Left lung (tissue), 10 donors: ENCODE data around the gene ZNF316. TPM values are rescaled to one million over a fixed set of nuclear protein-coding genes. Genes with fewer than 3 reads are reported as not detected.

Experiments used
- ATAC-seq: fragments of 200-7000 bp; cut with Tn5 transposase; one replicate; pipeline ENCODE4 v1.9.1; 2020; ENCODE audit warnings: moderate library complexity
- DNase-seq, 4 donors: peaks; one replicate each; pipeline ENCODE4 v3.0.0-alpha.2; 2013 to 2020
- H3K27ac ChIP-seq, 2 donors: fragments of 200-600 bp; sonication (generic) in 1 of 2; one replicate each; pipeline versions ENCODE4 v1.5.0 to v1.8.0; 2020 to 2021
- H3K27me3 ChIP-seq, 2 donors: fragments of 200-600 bp; sonication (generic) in 1 of 2; one replicate each; pipeline versions ENCODE4 v1.5.0 to v1.8.0; 2020 to 2021
- H3K36me3 ChIP-seq, 2 donors: fragments of 200-600 bp; sonication (generic) in 1 of 2; one replicate each; pipeline versions ENCODE4 v1.5.0 to v1.8.0; 2020 to 2021
- H3K4me1 ChIP-seq, 2 donors: fragments of 200-600 bp; one replicate each; pipeline ENCODE4 v1.8.0; 2021
- H3K4me3 ChIP-seq, 2 donors: fragments of 200-600 bp; sonication (generic) in 1 of 2; one replicate each; pipeline versions ENCODE4 v1.5.0 to v1.8.0; 2020 to 2021; ENCODE audit warnings: mild to moderate bottlenecking in 1 of 2
- H3K9me3 ChIP-seq, 2 donors: fragments of 200-600 bp; sonication (generic) in 1 of 2; one replicate each; pipeline versions ENCODE4 v1.5.0 to v1.8.0; 2020 to 2021
- intact Hi-C, 2 donors: fragments of 100-400 bp; cut with DNase I; formaldehyde crosslinking; loops; one replicate each; pipeline versions ENCODE4 v1.11.2 to v1.14.2; 2022
- polyA plus RNA-seq, 6 donors: library from polyadenylated mRNA; unstranded; fragments of 120-200 nt; gene quantifications; one replicate each; pipeline ENCODE4 v1.2.1, GENCODE V29; 2013; ENCODE audit not compliant: insufficient read length in 6 of 6
- total RNA-seq, 2 donors: library from RNA; stranded (reverse); fragmentation: NEBNext Ultra II Directional; extraction: Animal tissue kit (Norgen Biotek cat#: 25700); gene quantifications; one replicate each; pipeline ENCODE4 v1.2.1, GENCODE V29; 2021
- TF ChIP-seq, protein P1 (sequence below), 2 donors: fragments of 200-600 bp; sonication (generic) in 1 of 2; IDR thresholded peaks; one replicate each; pipeline versions ENCODE4 v1.5.0 to v1.8.0; 2021; ENCODE audit warnings: antibody characterized with exemption in 2 of 2
- donor health status: DM: no; HTN: yes; CAD: no.
- donor health status: DM: no; HTN: no; CAD: no.

The ZNF316 gene
- total and polyA plus RNA-seq, 8 donors = 29.3 to 52.9 (median 46.9) TPM

DNA sequence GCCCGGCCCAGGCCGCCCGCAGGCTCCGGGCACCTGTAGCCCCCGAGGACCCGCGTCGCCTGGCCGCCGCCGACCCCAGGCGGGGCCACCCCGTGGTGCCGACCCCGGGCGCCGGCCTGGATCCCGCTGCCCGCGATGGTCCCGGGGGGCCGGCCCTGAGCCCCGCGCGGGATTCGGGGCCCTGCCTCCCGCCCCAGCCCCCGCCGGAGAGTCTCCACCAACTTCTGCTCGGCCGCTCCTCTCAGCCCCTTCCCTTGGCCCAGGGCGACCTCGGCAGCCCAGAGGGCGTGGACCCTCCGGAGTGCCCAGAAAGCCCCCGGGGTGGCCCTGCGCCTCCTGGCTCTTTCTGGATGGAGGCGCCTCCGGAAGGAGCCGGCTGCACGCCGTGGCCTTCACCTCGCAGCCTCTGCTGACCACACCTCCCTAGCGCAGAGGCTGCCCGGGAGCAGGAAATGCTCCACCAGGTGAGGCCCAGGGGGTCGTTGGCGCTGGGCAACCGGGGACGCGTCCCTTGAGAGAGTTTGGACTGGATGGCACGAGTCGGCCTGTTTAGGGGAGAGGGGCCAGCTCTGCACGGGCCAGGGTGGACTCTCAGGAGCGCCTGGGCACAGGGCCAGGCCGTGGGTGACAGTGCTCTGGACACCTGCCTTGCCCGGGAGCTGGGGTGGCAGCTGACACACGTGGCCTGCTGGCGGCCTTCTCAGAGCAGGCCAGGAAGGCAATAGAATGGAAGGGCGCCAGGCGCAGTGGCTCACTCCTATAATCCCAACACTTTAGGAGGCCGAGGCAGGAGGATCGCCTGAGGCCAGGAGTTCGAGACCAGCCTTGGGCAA, 21.2 kb upstream of the ZNF316 start:
- TF ChIP-seq, protein P1, sequence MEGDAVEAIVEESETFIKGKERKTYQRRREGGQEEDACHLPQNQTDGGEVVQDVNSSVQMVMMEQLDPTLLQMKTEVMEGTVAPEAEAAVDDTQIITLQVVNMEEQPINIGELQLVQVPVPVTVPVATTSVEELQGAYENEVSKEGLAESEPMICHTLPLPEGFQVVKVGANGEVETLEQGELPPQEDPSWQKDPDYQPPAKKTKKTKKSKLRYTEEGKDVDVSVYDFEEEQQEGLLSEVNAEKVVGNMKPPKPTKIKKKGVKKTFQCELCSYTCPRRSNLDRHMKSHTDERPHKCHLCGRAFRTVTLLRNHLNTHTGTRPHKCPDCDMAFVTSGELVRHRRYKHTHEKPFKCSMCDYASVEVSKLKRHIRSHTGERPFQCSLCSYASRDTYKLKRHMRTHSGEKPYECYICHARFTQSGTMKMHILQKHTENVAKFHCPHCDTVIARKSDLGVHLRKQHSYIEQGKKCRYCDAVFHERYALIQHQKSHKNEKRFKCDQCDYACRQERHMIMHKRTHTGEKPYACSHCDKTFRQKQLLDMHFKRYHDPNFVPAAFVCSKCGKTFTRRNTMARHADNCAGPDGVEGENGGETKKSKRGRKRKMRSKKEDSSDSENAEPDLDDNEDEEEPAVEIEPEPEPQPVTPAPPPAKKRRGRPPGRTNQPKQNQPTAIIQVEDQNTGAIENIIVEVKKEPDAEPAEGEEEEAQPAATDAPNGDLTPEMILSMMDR (IDR thresholded peaks at IDR 0.05) = no peak
- intact Hi-C loops = no loop called here
- Histone ChIP-seq H3K4me3 (peak overlapping the region; percentile 47 to 53), H3K4me1 (peaks cover 0 to 9% of the 10 kb centered on the region in 2 donors), H3K27me3 (peaks cover 0 to 42% of the 10 kb centered on the region in 2 donors), H3K9me3 (no peaks in the 10 kb centered on the region), H3K36me3 (no peaks in the 10 kb centered on the region), H3K27ac (no peak overlapping the region)
- ATAC-seq (peak; percentile 76), DNase-seq (peak in 2 of 4 donors; percentile 27 to 79)

DNA sequence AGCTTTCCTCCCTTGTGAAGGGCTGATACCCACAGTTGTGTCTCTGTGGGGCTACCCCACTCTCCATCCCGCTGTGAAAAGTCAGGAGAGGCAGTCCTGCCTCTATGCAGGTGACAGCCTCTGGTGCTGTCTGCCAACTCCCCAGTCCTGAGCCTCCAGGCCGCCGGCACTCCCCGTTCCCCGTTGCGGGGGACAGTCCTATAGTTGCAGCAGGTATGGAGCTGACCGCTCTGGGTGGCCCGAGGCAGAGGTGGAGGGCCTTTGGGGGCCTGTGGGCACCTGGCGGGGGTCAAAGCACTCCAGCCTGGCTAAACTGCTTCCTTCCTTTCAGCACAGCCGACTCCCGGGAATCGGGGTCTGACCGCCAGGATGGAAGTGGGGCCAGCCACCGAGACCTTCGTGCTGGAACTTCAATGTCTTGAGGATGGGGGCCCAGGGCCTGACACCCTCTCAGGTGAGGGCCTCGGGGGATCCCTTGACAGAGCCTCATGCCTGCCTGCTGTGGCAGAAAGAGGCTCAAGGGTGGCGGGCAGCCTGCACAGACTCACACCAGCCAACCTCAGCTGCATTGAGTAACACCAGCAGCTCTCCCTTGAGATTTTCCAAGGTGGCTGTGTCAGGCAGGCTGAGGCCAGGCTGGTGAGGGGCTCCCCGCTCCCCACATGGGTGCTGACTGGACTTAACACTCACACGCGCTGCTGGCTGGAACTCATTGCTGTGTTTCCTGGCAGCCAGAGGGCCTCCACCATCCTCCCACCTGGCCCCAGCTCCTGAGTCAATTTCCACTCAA, 20.1 kb upstream of the ZNF316 start:
- intact Hi-C loops = no loop called here
- Histone ChIP-seq H3K27ac (no peak overlapping the region), H3K9me3 (no peaks in the 10 kb centered on the region), H3K4me3 (no peak overlapping the region), H3K4me1 (peaks cover 0 to 9% of the 10 kb centered on the region in 2 donors), H3K36me3 (peaks cover 0 to 8% of the 10 kb centered on the region in 2 donors), H3K27me3 (peaks cover 0 to 42% of the 10 kb centered on the region in 2 donors)
- no peak for ATAC-seq
- TF ChIP-seq, protein P1 (IDR thresholded peaks at IDR 0.05) = no peak
- DNase-seq = no peak

DNA sequence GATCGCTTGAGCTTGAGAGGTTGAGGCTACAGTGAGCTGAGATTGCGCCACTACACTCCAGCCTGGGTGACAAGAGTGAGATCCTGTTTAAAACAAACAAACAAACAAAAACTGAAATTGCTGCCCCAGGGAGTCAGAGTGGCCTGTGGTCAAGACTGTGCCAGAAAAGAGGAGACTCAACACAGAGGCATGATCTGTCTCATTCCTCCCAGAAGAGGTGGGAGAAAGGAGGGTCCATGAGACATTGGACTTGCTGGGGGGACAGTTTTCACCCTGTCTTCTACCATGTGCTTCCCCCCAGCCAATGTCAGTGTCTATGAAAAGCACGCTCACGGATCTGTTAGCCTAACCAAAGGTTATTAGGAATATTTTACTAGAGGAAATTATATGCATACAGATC, 18.5 kb upstream of the ZNF316 start:
- TF ChIP-seq, protein P1 (IDR thresholded peaks at IDR 0.05) = no peak
- ATAC-seq = no peak
- peaks cover 0 to 9% of the 10 kb centered on the region in 2 donors for H3K4me1 ChIP-seq
- H3K4me3 ChIP-seq = no peak overlapping the region
- intact Hi-C loops = no loop called here
- peaks cover 0 to 20% of the 10 kb centered on the region in 2 donors for H3K36me3 ChIP-seq
- H3K9me3 ChIP-seq = no peaks in the 10 kb centered on the region
- peaks cover 0 to 35% of the 10 kb centered on the region in 2 donors for H3K27me3 ChIP-seq
- H3K27ac ChIP-seq = no peak overlapping the region
- DNase-seq = no peak

DNA sequence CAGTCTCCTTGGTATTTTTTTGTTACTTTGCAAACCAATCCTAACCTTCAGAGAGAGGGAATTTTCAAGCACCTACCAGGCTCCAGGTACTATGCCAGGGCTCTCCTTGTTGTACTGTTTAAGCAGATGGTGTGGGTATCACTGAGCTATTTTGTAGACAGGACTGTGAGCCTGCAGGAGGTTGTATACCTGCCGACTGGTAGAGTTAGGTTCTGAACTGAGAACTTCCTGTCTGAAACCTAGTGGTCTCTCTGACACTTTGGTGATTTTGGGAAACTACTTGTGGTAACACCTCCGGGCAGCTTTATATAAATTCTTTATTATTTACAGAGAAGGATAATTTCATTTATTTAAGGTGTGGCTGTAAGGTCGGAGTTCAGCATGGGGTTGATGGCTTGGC, 17.2 kb upstream of the ZNF316 start:
- no peak overlapping the region for H3K27ac ChIP-seq
- H3K36me3 ChIP-seq = peaks cover 0 to 20% of the 10 kb centered on the region in 2 donors
- peaks cover 0 to 22% of the 10 kb centered on the region in 2 donors for H3K27me3 ChIP-seq
- DNase-seq (no peak), ATAC-seq (no peak)
- intact Hi-C loops = no loop called here
- H3K9me3 ChIP-seq = no peaks in the 10 kb centered on the region
- TF ChIP-seq, protein P1 (IDR thresholded peaks at IDR 0.05) = no peak
- no peak overlapping the region for H3K4me3 ChIP-seq
- H3K4me1 ChIP-seq = peaks cover 0 to 7% of the 10 kb centered on the region in 2 donors
